Type B pancreatic cell (in vitro differentiated cells): ENCODE measurements around the gene WDCP. TPM values are rescaled to one million over a fixed set of nuclear protein-coding genes. Genes with fewer than 3 reads are reported as not detected.
A peak's percentile ranks its signal among the peaks of the same experiment; 100 is the strongest.

Experiments used
- DNase-seq: peaks from one replicate; pipeline ENCODE4 v3.0.0; 2021; ENCODE audit warnings: mixed read lengths; ENCODE audit not compliant: unreplicated experiment; ENCODE audit errors: extremely low spot score
- H3K27ac Mint-ChIP-seq: 2 replicates; pipeline ENCODE4 v1.8.0; 2021; ENCODE audit warnings: mild to moderate bottlenecking, mixed read lengths
- H3K27me3 Mint-ChIP-seq: 2 replicates; pipeline ENCODE4 v1.8.0; 2021; ENCODE audit warnings: mixed read lengths
- H3K36me3 Mint-ChIP-seq: 2 replicates; pipeline ENCODE4 v1.8.0; 2021; ENCODE audit warnings: mixed read lengths
- H3K4me1 Mint-ChIP-seq: one replicate; pipeline ENCODE4 v1.8.0; 2021; ENCODE audit warnings: mixed read lengths; ENCODE audit not compliant: unreplicated experiment
- H3K4me3 Mint-ChIP-seq: 2 replicates; pipeline ENCODE4 v1.8.0; 2021; ENCODE audit warnings: mild to moderate bottlenecking, mixed read lengths
- H3K9me3 Mint-ChIP-seq: 2 replicates; pipeline ENCODE4 v1.8.0; 2021; ENCODE audit warnings: mixed read lengths
- total RNA-seq: library from RNA; stranded (reverse); gene quantifications from 2 replicates; pipeline ENCODE4 v1.2.1, GENCODE V29; 2021; ENCODE audit warnings: low replicate concordance
- TF ChIP-seq, protein P1 (sequence below): fragments of 200-600 bp; sonication (generic); conservative IDR thresholded peaks from 2 replicates; pipeline ENCODE4 v1.5.0; 2021; ENCODE audit warnings: antibody characterized with exemption, mild to moderate bottlenecking

The WDCP gene
- total RNA-seq, 1 donor from 2014 or later = 24.6 TPM

DNA sequence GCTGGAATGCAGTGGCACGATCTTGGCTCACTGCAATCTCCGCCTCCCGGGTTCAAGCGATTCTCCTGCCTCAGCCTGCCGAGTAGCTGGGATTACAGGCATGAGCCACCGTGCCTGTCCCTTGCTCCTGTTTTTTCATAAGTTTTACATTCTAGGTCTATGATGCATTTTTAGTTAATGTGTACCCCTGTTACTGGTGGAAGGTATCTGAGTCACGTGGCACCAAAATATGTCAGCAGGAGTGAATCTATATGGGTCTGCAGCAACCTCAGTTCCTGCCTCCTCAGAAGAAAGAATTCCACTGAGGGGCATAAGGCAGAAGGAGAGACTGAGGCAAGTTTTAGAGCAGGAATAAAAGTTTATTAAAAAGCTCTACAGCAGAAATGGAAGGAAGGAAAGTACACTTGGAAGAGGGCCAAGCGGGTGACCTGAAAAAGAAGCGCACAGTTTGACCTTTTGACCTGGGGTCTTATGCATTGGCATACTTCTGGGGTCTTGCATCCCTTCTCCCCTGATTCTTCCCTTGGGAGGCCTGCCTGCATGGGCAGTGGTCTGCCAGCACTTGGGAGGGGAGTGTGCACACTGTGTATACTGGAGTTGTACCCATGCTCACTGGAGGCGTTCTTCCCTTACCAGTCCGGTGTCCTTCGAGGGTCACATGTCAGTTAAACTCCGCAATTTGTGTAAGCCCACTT lies 38.4 kb downstream of the WDCP start:
- H3K27ac Mint-ChIP-seq = no peak overlapping the region
- no peaks in the 10 kb centered on the region for H3K9me3 Mint-ChIP-seq
- no peaks in the 10 kb centered on the region for H3K4me1 Mint-ChIP-seq
- H3K36me3 Mint-ChIP-seq = no peaks in the 10 kb centered on the region
- TF ChIP-seq, protein P1, sequence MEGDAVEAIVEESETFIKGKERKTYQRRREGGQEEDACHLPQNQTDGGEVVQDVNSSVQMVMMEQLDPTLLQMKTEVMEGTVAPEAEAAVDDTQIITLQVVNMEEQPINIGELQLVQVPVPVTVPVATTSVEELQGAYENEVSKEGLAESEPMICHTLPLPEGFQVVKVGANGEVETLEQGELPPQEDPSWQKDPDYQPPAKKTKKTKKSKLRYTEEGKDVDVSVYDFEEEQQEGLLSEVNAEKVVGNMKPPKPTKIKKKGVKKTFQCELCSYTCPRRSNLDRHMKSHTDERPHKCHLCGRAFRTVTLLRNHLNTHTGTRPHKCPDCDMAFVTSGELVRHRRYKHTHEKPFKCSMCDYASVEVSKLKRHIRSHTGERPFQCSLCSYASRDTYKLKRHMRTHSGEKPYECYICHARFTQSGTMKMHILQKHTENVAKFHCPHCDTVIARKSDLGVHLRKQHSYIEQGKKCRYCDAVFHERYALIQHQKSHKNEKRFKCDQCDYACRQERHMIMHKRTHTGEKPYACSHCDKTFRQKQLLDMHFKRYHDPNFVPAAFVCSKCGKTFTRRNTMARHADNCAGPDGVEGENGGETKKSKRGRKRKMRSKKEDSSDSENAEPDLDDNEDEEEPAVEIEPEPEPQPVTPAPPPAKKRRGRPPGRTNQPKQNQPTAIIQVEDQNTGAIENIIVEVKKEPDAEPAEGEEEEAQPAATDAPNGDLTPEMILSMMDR = no peak
- peaks cover 40% of the 10 kb centered on the region for H3K27me3 Mint-ChIP-seq
- no peak for DNase-seq
- peak overlapping the region; percentile 65 for H3K4me3 Mint-ChIP-seq

DNA sequence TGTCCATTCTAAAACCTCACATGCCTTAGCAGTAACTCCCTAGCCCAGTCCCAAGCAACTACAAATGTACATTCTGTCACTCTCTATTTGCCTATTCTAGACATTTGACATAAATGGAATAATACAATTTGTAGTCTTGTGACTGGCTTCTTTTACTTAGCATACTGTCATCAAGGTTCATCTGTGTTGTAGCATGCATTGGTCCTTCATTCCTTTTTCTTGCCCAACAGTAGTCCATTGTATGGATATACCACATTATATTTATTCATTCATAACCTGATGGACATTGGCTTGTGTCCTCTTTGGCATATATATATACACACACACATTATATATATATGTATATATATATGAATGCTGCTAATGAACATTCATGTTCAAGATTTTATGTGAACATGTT lies 39.5 kb downstream of the WDCP start:
- Mint-ChIP-seq H3K9me3 (no peaks in the 10 kb centered on the region), H3K4me1 (no peaks in the 10 kb centered on the region), H3K27me3 (peaks cover 36% of the 10 kb centered on the region), H3K4me3 (no peak overlapping the region), H3K27ac (no peak overlapping the region), H3K36me3 (no peaks in the 10 kb centered on the region)
- no peak for DNase-seq
- TF ChIP-seq, protein P1 = no peak

DNA sequence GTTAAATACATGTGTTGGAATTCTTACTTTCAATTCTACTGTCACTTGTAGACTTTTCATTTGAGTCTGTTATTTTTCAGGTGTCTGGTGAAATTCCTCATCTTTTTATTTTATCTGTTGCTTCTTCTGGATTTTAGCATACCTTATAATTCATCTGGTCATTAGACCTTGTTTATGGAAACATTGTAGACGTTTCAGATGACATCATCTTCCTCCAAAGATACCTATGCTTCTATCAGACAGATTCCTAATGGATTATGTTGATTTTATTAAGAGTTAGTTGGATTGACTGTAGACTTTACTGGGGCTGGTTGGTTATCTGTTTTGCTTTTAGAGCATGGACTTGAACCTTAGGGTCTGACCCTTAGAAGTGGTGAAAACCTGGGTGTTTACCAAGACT lies 52.6 kb downstream of the WDCP start:
- no peak overlapping the region for H3K27ac Mint-ChIP-seq

DNA sequence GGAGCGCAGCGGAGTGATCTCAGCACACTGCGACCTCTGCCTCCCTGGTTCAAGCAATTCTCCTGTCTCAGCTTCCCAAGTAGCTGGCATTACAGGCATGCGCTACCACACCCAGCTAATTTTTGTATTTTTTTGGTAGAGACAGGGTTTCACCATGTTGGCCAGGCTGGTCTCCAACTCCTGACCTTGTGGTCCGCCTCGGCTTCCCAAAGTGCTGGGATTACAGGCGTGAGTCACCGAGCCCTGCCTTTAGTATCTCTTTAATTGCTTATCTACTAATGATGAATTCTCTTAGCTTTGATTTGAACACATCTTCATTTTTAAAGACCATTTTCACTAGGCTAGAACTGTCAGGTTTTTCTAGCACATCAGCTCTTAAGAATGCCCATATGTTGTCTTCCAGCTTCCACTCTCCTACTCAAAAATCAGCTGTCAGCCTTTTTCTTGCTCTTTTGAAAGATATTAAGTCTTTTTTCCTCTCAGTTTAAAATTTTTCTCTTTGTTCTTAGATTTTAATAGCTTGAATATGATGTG lies 53.4 kb downstream of the WDCP start:
- Mint-ChIP-seq H3K9me3 (no peaks in the 10 kb centered on the region), H3K4me1 (no peaks in the 10 kb centered on the region), H3K36me3 (peaks cover 18% of the 10 kb centered on the region), H3K27me3 (no peaks in the 10 kb centered on the region), H3K27ac (no peak overlapping the region), H3K4me3 (no peak overlapping the region)
- TF ChIP-seq, protein P1 = no peak
- no peak for DNase-seq

More for the DNA sequence above, 52.6 kb downstream of the WDCP start:
- no peak overlapping the region for H3K4me3 Mint-ChIP-seq
- peaks cover 21% of the 10 kb centered on the region for H3K36me3 Mint-ChIP-seq
- H3K4me1 Mint-ChIP-seq = no peaks in the 10 kb centered on the region
- no peaks in the 10 kb centered on the region for H3K9me3 Mint-ChIP-seq
- TF ChIP-seq, protein P1 = no peak
- DNase-seq = no peak
- H3K27me3 Mint-ChIP-seq = no peaks in the 10 kb centered on the region

DNA sequence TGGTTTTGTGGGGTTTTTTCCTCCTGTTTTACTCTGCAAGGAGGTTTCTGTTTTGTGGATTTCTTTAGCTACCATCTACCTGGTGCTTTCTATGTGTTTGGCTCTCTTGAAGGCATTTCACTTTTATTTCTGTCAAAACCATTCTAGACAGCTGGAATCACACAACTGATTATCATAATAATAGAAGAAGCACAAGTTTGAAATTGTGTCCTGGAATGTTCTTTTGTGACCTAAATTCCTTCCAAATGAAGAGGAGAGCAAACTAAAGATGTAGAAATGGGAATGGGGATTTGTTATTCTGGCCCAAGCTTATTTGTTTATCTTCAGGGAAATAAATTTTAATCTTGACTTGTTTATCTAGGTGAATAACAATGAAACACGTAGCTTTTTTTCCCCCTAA lies 54.3 kb downstream of the WDCP start:
- Mint-ChIP-seq H3K27ac (no peak overlapping the region), H3K27me3 (no peaks in the 10 kb centered on the region), H3K9me3 (no peaks in the 10 kb centered on the region), H3K4me3 (no peak overlapping the region), H3K36me3 (peaks cover 19% of the 10 kb centered on the region), H3K4me1 (no peaks in the 10 kb centered on the region)
- TF ChIP-seq, protein P1 = no peak
- DNase-seq = no peak
